GM19023 (cell line): ENCODE measurements around the gene VAT1L.

Experiments used
- ATAC-seq: cut with Tn5 transposase; IDR thresholded peaks from one replicate; pipeline ENCODE4 v1.9.1; 2021; ENCODE audit warnings: mild to moderate bottlenecking, moderate library complexity; ENCODE audit not compliant: unreplicated experiment

Gene VAT1L

GRCh38 chr16:77833921-77834634 is 45.7 kb downstream of the VAT1L start:
- no peak for ATAC-seq

- ATAC-seq: no peak
Measured at GRCh38 chr16:77834635-77835540, 46.5 kb downstream of the VAT1L start.

GRCh38 chr16:77836801-77837200 is 48.4 kb downstream of the VAT1L start:
- no peak for ATAC-seq

GRCh38 chr16:77838597-77839255 is 50.4 kb downstream of the VAT1L start:
- no peak for ATAC-seq

- ATAC-seq: no peak
Measured at GRCh38 chr16:77840093-77840492, 51.7 kb downstream of the VAT1L start.

GRCh38 chr16:77840673-77841501 is 52.5 kb downstream of the VAT1L start:
- no peak for ATAC-seq

- ATAC-seq: no peak
Measured at GRCh38 chr16:77841502-77841763, 53.1 kb downstream of the VAT1L start.

- no peak for ATAC-seq
Measured at GRCh38 chr16:77842468-77842867, 54.1 kb downstream of the VAT1L start.

- no peak for ATAC-seq
Measured at GRCh38 chr16:77843405-77843804, 55.0 kb downstream of the VAT1L start.

- ATAC-seq: no peak
Measured at GRCh38 chr16:77844801-77845200, 56.4 kb downstream of the VAT1L start.

GRCh38 chr16:77849646-77850258 is 61.4 kb downstream of the VAT1L start:
- ATAC-seq: no peak

- no peak for ATAC-seq
Measured at GRCh38 chr16:77850636-77851333, 62.4 kb downstream of the VAT1L start.

GRCh38 chr16:77853161-77853560 is 64.8 kb downstream of the VAT1L start:
- ATAC-seq: no peak

GRCh38 chr16:77856438-77857160 is 68.2 kb downstream of the VAT1L start:
- ATAC-seq: no peak

- no peak for ATAC-seq
Measured at GRCh38 chr16:77858060-77858459, 69.7 kb downstream of the VAT1L start.

- no peak for ATAC-seq
Measured at GRCh38 chr16:77859493-77860232, 71.3 kb downstream of the VAT1L start.

GRCh38 chr16:77860953-77861352 is 72.6 kb downstream of the VAT1L start:
- ATAC-seq: no peak

- no peak for ATAC-seq
Measured at GRCh38 chr16:77863250-77863649, 74.9 kb downstream of the VAT1L start.

GRCh38 chr16:77866752-77867151 is 78.4 kb downstream of the VAT1L start:
- no peak for ATAC-seq
